Measurements from ENCODE around the gene LBX2. TPM values are rescaled to one million over a fixed set of nuclear protein-coding genes. Genes with fewer than 3 reads are reported as not detected.

Gene LBX2
- total and polyA plus RNA-seq, 9 of the 15 experiments (the other 6 are each of a cell fraction or from before 2014, with no cell fraction given): 0.39 to 6.2 (median 1.8) TPM; not detected in 1

GRCh38 chr2:74526649-74527230 is 27.3 kb upstream of the LBX2 start:
- Histone ChIP-seq H3K9ac (ENCODE audit: insufficient read depth in 1 of 2, low read depth in 2 of 2, low read length in 2 of 2) (no peak overlapping the region), H4K20me1 (replicated peaks; ENCODE audit: control insufficient read depth, insufficient read depth, low read length) (peaks cover 5% of the 10 kb centered on the region; the same call in 1 of the 2 replicates), H3K4me3 (no peak overlapping the region), H3K27ac (ENCODE audit: extremely low read depth, low read depth, low read length) (no peak overlapping the region), H3K9me1 (ENCODE audit: control insufficient read depth, insufficient read depth, low read length) (peaks cover 3% of the 10 kb centered on the region), H3K4me2 (ENCODE audit: insufficient read depth, low read length) (no peak overlapping the region), H3K27me3 (ENCODE audit: control insufficient read depth in 2 of 2, insufficient read depth in 2 of 2, low read length in 2 of 2) (no peaks in the 10 kb centered on the region), H3K36me3 (ENCODE audit: control insufficient read depth, insufficient read depth, low read length) (peaks cover 45% of the 10 kb centered on the region), H2AFZ (ENCODE audit: low read depth, low read length) (no peak overlapping the region), H3K4me1 (replicated peaks in 1 of 2; ENCODE audit: control insufficient read depth in 2 of 2, insufficient read depth in 2 of 2, low read length in 2 of 2) (peaks cover 21 to 32% of the 10 kb centered on the region in 2 experiments), H3K79me2 (ENCODE audit: control insufficient read depth, insufficient read depth, low read length) (peaks cover 48% of the 10 kb centered on the region), H3K9me3 (replicated peaks; ENCODE audit: control insufficient read depth, insufficient read depth, low read depth, low read length) (no peaks in the 10 kb centered on the region)
- CTCF ChIA-PET (ENCODE audit: low intra/inter-chr PET ratio): no interaction called here
- 100% methylated on average over 9 of the region's 11 CpGs for WGBS (ENCODE audit: insufficient coverage, low coverage, missing lambda C conversion rate)
- POLR2A ChIA-PET: interaction anchor here (0.6 to 1.6 kb wide), 7 partner anchors 9 to 192 kb away, joined by 3 to 7 read pairs (median 4); no protein-coding TSS in a partner anchor
- ATAC-seq: no peak
- intact Hi-C loops (cut with micrococcal nuclease) (no loop called here), in situ Hi-C loops (cut with MboI) (no loop called here)
- TF ChIP-seq ZKSCAN1 (IDR thresholded peaks at IDR 0.05; ENCODE audit: low read depth, low read length): no peak
- TF ChIP-seq GABPB1 (CRISPR knock-in tag; IDR thresholded peaks at IDR 0.05): 0 out of 2 replicates have a peak, but pooled peaks have one; percentile 3
- TF ChIP-seq ZNF124 (CRISPR knock-in tag; IDR thresholded peaks at IDR 0.05): no peak
- TF ChIP-seq PHF21A (IDR thresholded peaks at IDR 0.05; ENCODE audit: borderline replicate concordance, low read depth): no peak
- no peak for TF ChIP-seq TAF15 (IDR thresholded peaks at IDR 0.05; ENCODE audit: low read depth, low read length)
- TF ChIP-seq ETS1 (conservative IDR thresholded peaks at IDR 0.05; ENCODE audit: control insufficient read depth, low read depth, low read length): 0 out of 2 replicates have a peak, but pooled peaks have one; percentile 3
- BruUV-seq (replicated peaks): no TSS peak
- no peak for FAIRE-seq
- no peak for DNase-seq (ENCODE audit: extremely low read depth in 1 of 4, low spot score in 3 of 4)

All from K562 (cell line).